ENCODE data around the gene EDEM3.

The EDEM3 gene

GRCh38 chr1:184648856-184649201 lies 105.8 kb downstream of the EDEM3 start:
- Histone ChIP-seq H3K27me3 (ENCODE audit: low read depth, low read length) (no peaks in the 10 kb centered on the region), H3K4me1 (ENCODE audit: control insufficient read depth in 1 of 2, insufficient read depth in 2 of 2, low read length in 2 of 2) (no peaks in the 10 kb centered on the region), H3K27ac (ENCODE audit: low read length) (no peak overlapping the region), H3K9me3 (ENCODE audit: control insufficient read depth in 1 of 2, low read length in 2 of 2) (no peaks in the 10 kb centered on the region), H3K4me3 (ENCODE audit: low read depth in 1 of 2, low read length in 2 of 2) (no peak overlapping the region), H3K36me3 (ENCODE audit: control insufficient read depth in 1 of 2, insufficient read depth in 2 of 2, low read length in 2 of 2) (no peaks in the 10 kb centered on the region)

DNA sequence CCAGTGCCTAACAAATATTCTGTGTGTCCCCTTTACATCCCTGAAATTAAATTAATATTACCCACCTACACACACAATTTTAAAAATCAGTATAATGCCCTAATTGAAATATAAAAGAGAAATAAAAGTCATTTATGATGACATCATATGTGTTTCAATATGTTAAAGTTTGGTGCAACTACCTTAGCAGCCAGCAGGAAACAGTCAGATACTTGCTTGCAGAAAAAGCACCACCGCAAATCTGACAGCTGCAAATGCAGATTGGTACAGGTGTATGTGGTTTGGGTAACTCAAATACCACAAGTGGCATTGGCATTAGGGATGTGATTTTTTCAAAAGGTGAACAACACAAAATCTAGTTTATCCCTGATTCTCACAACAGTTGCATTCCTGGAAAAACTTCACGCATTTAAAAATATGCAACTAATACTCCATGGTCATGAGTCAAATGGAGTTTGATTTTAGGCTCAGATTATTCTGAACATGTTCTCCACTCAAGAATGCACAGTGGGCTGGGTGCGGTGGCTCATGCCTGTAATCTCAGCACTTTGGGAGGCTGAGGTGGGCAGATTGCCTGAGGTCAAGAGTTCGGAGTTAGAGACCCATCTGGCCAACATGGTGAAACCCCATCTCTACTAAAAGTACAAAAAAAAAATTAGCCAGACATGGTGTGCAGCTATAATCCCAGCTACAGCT lies 106.3 kb downstream of the EDEM3 start:
- no peaks in the 10 kb centered on the region for H3K27me3 ChIP-seq (ENCODE audit: low read depth, low read length)

DNA sequence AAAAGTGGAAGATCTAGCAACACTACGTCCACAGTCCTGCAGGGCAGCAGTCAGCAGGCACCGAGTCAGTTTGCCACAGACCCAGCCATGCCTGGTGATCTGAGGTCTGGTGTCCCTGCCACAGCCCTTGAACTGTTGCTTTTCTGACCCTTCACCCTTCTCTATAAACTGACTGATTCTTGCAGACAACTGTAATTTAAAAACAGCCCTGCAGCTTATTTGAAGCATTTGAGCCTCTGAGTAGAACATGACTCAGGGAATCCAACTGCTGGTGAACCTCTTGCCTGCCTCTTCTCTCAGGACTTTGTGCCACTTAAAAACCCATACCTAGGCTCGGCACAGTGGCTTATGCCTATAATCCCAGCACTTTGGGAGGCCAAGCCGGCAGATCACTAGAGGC lies 107.2 kb downstream of the EDEM3 start:
- no peak overlapping the region for H3K27ac ChIP-seq (ENCODE audit: low read length)
- H3K36me3 ChIP-seq (ENCODE audit: control insufficient read depth in 1 of 2, insufficient read depth in 2 of 2, low read length in 2 of 2) = no peaks in the 10 kb centered on the region
- H3K4me1 ChIP-seq (ENCODE audit: control insufficient read depth in 1 of 2, insufficient read depth in 2 of 2, low read length in 2 of 2) = no peaks in the 10 kb centered on the region
- H3K27me3 ChIP-seq (ENCODE audit: low read depth, low read length) = no peaks in the 10 kb centered on the region
- H3K4me3 ChIP-seq (ENCODE audit: low read depth in 1 of 2, low read length in 2 of 2) = no peak overlapping the region
- H3K9me3 ChIP-seq (ENCODE audit: control insufficient read depth in 1 of 2, low read length in 2 of 2) = no peaks in the 10 kb centered on the region

More for the DNA sequence above, 106.3 kb downstream of the EDEM3 start:
- Histone ChIP-seq H3K4me1 (ENCODE audit: control insufficient read depth in 1 of 2, insufficient read depth in 2 of 2, low read length in 2 of 2) (no peaks in the 10 kb centered on the region), H3K9me3 (ENCODE audit: control insufficient read depth in 1 of 2, low read length in 2 of 2) (no peaks in the 10 kb centered on the region), H3K27ac (ENCODE audit: low read length) (no peak overlapping the region), H3K4me3 (ENCODE audit: low read depth in 1 of 2, low read length in 2 of 2) (no peak overlapping the region), H3K36me3 (ENCODE audit: control insufficient read depth in 1 of 2, insufficient read depth in 2 of 2, low read length in 2 of 2) (no peaks in the 10 kb centered on the region)

GRCh38 chr1:184646824-184647223 lies 107.8 kb downstream of the EDEM3 start:
- Histone ChIP-seq H3K4me3 (ENCODE audit: low read depth in 1 of 2, low read length in 2 of 2) (no peak overlapping the region), H3K36me3 (ENCODE audit: control insufficient read depth in 1 of 2, insufficient read depth in 2 of 2, low read length in 2 of 2) (no peaks in the 10 kb centered on the region), H3K9me3 (ENCODE audit: control insufficient read depth in 1 of 2, low read length in 2 of 2) (no peaks in the 10 kb centered on the region), H3K27me3 (ENCODE audit: low read depth, low read length) (no peaks in the 10 kb centered on the region), H3K4me1 (ENCODE audit: control insufficient read depth in 1 of 2, insufficient read depth in 2 of 2, low read length in 2 of 2) (no peaks in the 10 kb centered on the region), H3K27ac (ENCODE audit: low read length) (no peak overlapping the region)

DNA sequence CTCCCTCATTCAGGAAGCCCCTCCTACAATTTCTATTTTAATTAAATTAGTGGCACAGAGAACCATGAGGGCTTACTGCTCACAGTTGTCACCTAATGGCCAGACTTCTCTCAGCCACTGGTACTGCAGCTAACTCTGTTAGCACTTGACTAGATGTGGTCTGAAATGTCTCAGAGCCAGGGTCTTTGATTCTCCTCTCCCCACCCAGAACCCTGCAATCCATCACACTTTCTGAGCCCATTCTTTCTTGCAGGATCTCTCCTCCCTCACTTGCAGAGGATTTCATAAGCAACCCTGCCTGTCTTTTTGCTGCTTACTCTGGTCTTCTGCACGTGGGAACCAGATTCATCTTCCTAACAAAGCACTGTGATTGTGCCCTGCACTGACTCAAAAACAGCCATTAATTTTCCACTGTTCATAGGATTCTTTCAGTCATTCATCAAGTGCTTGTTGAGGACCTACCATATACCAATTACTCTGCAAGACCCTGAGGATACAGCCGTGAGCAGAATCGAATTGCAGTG lies 108.4 kb downstream of the EDEM3 start:
- Histone ChIP-seq H3K36me3 (ENCODE audit: control insufficient read depth in 1 of 2, insufficient read depth in 2 of 2, low read length in 2 of 2) (no peaks in the 10 kb centered on the region), H3K9me3 (ENCODE audit: control insufficient read depth in 1 of 2, low read length in 2 of 2) (no peaks in the 10 kb centered on the region)

GRCh38 chr1:184644771-184645170 lies 109.9 kb downstream of the EDEM3 start:
- no peaks in the 10 kb centered on the region for H3K4me1 ChIP-seq (ENCODE audit: control insufficient read depth in 1 of 2, insufficient read depth in 2 of 2, low read length in 2 of 2)
- no peaks in the 10 kb centered on the region for H3K27me3 ChIP-seq (ENCODE audit: low read depth, low read length)
- H3K4me3 ChIP-seq (ENCODE audit: low read depth in 1 of 2, low read length in 2 of 2) = no peak overlapping the region
- no peak overlapping the region for H3K27ac ChIP-seq (ENCODE audit: low read length)
- no peaks in the 10 kb centered on the region for H3K9me3 ChIP-seq (ENCODE audit: control insufficient read depth in 1 of 2, low read length in 2 of 2)
- no peaks in the 10 kb centered on the region for H3K36me3 ChIP-seq (ENCODE audit: control insufficient read depth in 1 of 2, insufficient read depth in 2 of 2, low read length in 2 of 2)

More for the DNA sequence above, 108.4 kb downstream of the EDEM3 start:
- Histone ChIP-seq H3K4me3 (ENCODE audit: low read depth in 1 of 2, low read length in 2 of 2) (no peak overlapping the region), H3K27ac (ENCODE audit: low read length) (no peak overlapping the region), H3K4me1 (ENCODE audit: control insufficient read depth in 1 of 2, insufficient read depth in 2 of 2, low read length in 2 of 2) (no peaks in the 10 kb centered on the region), H3K27me3 (ENCODE audit: low read depth, low read length) (no peaks in the 10 kb centered on the region)

DNA sequence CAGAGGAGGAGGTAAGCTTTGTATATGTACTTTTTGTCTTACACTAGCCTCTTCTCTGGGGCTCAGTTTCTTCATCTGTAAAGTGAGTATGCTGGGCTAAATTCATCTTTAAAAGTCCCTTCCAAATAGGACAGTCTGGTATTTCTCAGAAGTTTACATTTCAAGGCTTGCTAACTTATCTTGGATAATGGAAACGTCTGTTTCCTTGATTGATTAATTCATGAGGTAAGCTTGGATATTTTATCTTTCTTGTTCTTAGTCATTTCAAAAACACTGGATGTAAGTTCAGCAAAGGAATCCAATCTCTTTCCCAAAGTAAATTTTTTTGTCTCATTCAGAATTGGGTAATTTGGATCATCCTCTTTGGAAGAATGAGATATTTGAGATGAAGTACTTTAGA lies 111.0 kb downstream of the EDEM3 start:
- Histone ChIP-seq H3K4me3 (ENCODE audit: low read depth in 1 of 2, low read length in 2 of 2) (no peak overlapping the region), H3K27me3 (ENCODE audit: low read depth, low read length) (no peaks in the 10 kb centered on the region), H3K36me3 (ENCODE audit: control insufficient read depth in 1 of 2, insufficient read depth in 2 of 2, low read length in 2 of 2) (no peaks in the 10 kb centered on the region), H3K27ac (ENCODE audit: low read length) (no peak overlapping the region), H3K4me1 (ENCODE audit: control insufficient read depth in 1 of 2, insufficient read depth in 2 of 2, low read length in 2 of 2) (no peaks in the 10 kb centered on the region), H3K9me3 (ENCODE audit: control insufficient read depth in 1 of 2, low read length in 2 of 2) (no peaks in the 10 kb centered on the region)

- no peaks in the 10 kb centered on the region for H3K9me3 ChIP-seq (ENCODE audit: control insufficient read depth in 1 of 2, low read length in 2 of 2)
- H3K27me3 ChIP-seq (ENCODE audit: low read depth, low read length) = no peaks in the 10 kb centered on the region
- H3K36me3 ChIP-seq (ENCODE audit: control insufficient read depth in 1 of 2, insufficient read depth in 2 of 2, low read length in 2 of 2) = no peaks in the 10 kb centered on the region
- H3K4me3 ChIP-seq (ENCODE audit: low read depth in 1 of 2, low read length in 2 of 2) = no peak overlapping the region
- no peaks in the 10 kb centered on the region for H3K4me1 ChIP-seq (ENCODE audit: control insufficient read depth in 1 of 2, insufficient read depth in 2 of 2, low read length in 2 of 2)
- no peak overlapping the region for H3K27ac ChIP-seq (ENCODE audit: low read length)
Measured at GRCh38 chr1:184641894-184642293, 112.8 kb downstream of the EDEM3 start.

GRCh38 chr1:184640505-184640904 lies 114.2 kb downstream of the EDEM3 start:
- H3K9me3 ChIP-seq (ENCODE audit: control insufficient read depth in 1 of 2, low read length in 2 of 2) = no peaks in the 10 kb centered on the region
- no peaks in the 10 kb centered on the region for H3K4me1 ChIP-seq (ENCODE audit: control insufficient read depth in 1 of 2, insufficient read depth in 2 of 2, low read length in 2 of 2)
- no peaks in the 10 kb centered on the region for H3K36me3 ChIP-seq (ENCODE audit: control insufficient read depth in 1 of 2, insufficient read depth in 2 of 2, low read length in 2 of 2)
- H3K27me3 ChIP-seq (ENCODE audit: low read depth, low read length) = no peaks in the 10 kb centered on the region
- no peak overlapping the region for H3K27ac ChIP-seq (ENCODE audit: low read length)
- no peak overlapping the region for H3K4me3 ChIP-seq (ENCODE audit: low read depth in 1 of 2, low read length in 2 of 2)
